GM18502 (cell line): Measurements from ENCODE around the gene OR52D1.

Experiments used
- ATAC-seq: cut with Tn5 transposase; IDR thresholded peaks from one replicate; pipeline ENCODE4 v1.9.1; 2021; ENCODE audit warnings: mild to moderate bottlenecking; ENCODE audit not compliant: unreplicated experiment, poor library complexity

OR52D1 gene

GRCh38 chr11:5508605-5509004, 20.1 kb downstream of the OR52D1 start:
- ATAC-seq: no peak

- ATAC-seq: no peak
Observed at GRCh38 chr11:5509803-5510202, 21.3 kb downstream of the OR52D1 start, which contains the start of gene UBQLN3. UBQLN3 (minus strand) TSS chr11:5509957; CDS start chr11:5509558, 399 bp downstream.

- no peak for ATAC-seq
Observed at GRCh38 chr11:5514841-5515240, 26.4 kb downstream of the OR52D1 start.

GRCh38 chr11:5516599-5516998, 28.1 kb downstream of the OR52D1 start, which contains the start of gene UBQLNL:
UBQLNL (minus strand) TSS chr11:5516699; CDS start chr11:5516441, 258 bp downstream.
- ATAC-seq: no peak

GRCh38 chr11:5521540-5521939, 33.1 kb downstream of the OR52D1 start:
- ATAC-seq: no peak

- no peak for ATAC-seq
Observed at GRCh38 chr11:5522308-5522707, 33.8 kb downstream of the OR52D1 start.

GRCh38 chr11:5524756-5525155, 36.3 kb downstream of the OR52D1 start:
- no peak for ATAC-seq

GRCh38 chr11:5527716-5528115, 39.2 kb downstream of the OR52D1 start:
- no peak for ATAC-seq

- no peak for ATAC-seq
Observed at GRCh38 chr11:5528495-5528894, 40.0 kb downstream of the OR52D1 start.

GRCh38 chr11:5531053-5531831, 42.8 kb downstream of the OR52D1 start:
- ATAC-seq: no peak

- ATAC-seq: no peak
Observed at GRCh38 chr11:5534046-5534445, 45.6 kb downstream of the OR52D1 start.

- ATAC-seq: no peak
Observed at GRCh38 chr11:5536482-5536881, 48.0 kb downstream of the OR52D1 start.
